Left ventricle myocardium superior (tissue), 1 donor: ENCODE measurements around the gene TMEM190. TPM values are rescaled to one million over a fixed set of nuclear protein-coding genes. Genes with fewer than 3 reads are reported as not detected.

ENCODE experiments used
- ATAC-seq: fragments of 200-7000 bp; cut with Tn5 transposase; one replicate; pipeline ENCODE4 v1.9.1; 2020; ENCODE audit warnings: mild to moderate bottlenecking, moderate library complexity
- DNase-seq: peaks from one replicate; pipeline ENCODE4 v3.0.0-alpha.2; 2020
- intact Hi-C: fragments of 100-400 bp; cut with micrococcal nuclease; formaldehyde crosslinking; loops from one replicate; pipeline ENCODE4 v1.11.0; 2022
- total RNA-seq: library from RNA; stranded (reverse); fragmentation: NEBNext Ultra II Directional; extraction: Animal tissue kit (Norgen Biotek cat#: 25700); gene quantifications from one replicate; pipeline ENCODE4 v1.2.1, GENCODE V29; 2021
- donor health status: DM: no; HTN: yes; CAD: no; lungs with severe emphysema.

Gene TMEM190
- total RNA-seq, 1 donor from 2014 or later = not detected

DNA sequence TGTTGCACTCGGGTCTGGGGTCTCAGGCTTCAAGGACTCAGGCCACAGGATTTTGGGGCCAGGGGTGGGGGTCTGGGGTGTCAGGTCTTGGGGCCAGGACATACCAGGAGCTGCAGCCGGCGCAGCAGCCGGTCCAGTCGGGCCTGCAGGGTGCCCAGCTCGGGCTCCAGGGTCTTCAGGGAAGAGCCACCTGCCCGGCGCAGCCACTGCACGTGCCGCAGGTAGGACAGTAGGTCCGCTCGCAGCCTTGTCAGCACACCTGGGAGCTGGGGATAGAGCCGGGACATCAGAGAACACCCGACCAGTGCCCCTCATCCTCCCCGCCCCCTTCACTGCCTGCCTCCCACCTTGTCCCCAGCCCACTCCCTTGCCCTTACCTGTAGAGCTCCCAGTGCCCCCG, 8.5 kb upstream of the TMEM190 start:
- intact Hi-C loops = no loop called here
- DNase-seq (no peak), ATAC-seq (no peak)

DNA sequence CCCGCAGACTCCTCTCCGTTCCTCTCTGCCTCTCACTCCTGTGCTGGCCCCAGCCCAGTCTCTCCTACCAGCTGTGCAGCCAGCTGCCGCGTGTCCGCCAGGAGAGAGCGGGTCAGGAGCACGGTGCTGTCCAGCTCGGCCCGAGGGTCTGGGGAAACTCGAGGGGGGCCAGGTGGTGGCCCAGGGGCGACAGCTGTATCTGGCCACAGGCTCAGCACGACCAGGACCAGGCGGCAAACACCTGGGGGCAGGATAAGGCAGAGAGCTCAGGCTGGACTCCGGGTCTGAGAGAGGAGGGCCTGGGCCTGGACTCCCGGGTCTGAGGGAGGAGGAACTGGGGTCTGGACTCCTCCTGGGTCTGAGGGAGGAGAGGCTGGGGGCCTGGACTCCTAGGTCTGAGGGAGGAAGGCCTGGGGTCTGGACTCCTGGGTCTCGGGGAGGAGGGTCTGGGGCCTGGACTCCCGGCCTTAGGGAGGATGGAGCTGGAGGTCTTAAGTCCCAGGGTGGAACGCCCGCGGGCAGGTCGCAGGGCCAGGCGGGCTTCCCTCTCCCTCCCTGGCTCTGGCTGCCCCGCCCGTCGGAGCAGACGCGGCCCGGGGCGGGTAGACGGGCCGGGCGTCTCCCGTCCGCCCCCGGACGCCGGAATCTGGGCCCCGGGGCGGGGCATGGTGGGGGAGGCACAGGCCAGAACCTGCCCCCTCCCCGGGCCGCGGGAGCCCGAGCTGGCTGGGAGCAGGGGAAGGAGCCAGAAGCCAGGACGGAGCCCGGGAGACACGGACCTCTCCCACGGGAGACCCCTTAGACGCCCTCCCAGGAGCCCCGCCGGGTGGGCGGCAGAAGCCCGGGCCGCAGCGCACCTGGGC, 7.7 kb upstream of the TMEM190 start:
- DNase-seq = peak; percentile 41
- intact Hi-C loops = no loop called here
- peak; percentile 62 for ATAC-seq

DNA sequence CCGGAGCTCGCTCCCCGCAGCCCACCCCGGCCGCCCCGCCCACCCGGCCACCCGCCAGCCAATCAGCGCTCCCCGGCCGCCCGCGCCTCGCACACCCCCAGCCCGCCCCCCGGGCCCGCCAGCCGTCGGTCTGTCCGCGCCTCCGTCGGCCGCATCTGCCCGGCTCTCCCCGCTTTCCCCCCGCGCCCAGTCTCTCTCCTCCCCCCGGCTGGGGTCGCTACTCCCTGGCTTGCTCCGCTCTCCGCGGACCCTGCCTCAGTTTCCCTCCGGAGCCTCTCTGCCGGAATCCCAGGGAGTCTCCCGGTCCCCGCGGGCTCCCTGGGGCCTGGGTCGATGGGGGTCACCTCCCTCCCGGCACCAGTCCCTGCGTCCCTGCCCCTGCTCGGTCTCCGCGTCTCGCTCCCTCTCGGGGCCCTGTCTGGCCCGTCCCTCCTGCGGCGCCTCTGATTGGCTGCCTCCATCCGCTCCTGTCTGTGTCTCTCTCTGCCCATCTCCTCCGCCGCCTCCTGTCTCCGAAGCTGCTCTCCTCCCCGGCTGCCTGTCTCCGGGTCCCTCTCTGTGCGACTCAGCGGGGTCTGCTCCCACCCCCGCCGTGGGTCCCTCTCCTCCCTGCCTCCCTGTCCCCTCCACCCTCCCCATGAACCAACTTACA, 6.8 kb upstream of the TMEM190 start:
- no peak for DNase-seq
- intact Hi-C loops = no loop called here
- ATAC-seq = peak; percentile 34

DNA sequence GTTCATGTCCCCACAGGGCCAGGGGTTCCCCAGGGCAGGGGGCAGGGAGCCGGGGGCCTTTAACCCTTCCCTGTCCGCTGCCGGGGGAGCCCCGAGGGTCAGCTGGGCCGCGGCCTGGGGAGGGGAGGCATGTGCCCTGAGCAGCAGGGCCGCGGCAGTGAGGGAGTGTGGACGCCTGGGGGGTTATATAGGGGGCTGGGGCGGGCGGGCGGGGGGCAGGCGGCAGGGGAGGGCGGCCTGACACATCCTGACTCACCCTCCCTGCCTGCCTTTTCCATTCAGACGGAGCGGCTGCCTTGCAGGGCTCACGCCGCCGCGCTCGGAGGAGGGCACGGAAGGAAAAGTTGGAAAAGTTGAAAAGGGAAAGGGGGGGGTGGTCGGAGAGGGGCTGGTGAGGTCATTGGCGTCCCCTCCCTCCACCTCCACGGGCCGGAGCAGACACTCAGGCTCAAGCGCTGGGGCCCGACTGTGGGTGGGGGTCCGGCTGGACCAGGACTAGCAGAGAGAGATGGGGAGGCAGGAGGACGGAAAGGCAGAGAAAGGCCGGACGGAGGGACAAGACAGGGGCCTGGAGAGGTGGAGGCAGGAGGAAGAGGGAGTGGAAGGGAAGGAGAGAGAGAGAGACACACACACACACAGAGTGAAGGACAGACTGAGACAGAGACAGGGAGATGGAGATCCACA, 6.2 kb upstream of the TMEM190 start, which contains the start of gene IL11:
Gene IL11 (minus strand): TSS at position 159 of the 684 bp plus-strand sequence. CDS start 153 bp downstream, at position 6.
- intact Hi-C loops = no loop called here
- no peak for ATAC-seq
- DNase-seq = no peak

DNA sequence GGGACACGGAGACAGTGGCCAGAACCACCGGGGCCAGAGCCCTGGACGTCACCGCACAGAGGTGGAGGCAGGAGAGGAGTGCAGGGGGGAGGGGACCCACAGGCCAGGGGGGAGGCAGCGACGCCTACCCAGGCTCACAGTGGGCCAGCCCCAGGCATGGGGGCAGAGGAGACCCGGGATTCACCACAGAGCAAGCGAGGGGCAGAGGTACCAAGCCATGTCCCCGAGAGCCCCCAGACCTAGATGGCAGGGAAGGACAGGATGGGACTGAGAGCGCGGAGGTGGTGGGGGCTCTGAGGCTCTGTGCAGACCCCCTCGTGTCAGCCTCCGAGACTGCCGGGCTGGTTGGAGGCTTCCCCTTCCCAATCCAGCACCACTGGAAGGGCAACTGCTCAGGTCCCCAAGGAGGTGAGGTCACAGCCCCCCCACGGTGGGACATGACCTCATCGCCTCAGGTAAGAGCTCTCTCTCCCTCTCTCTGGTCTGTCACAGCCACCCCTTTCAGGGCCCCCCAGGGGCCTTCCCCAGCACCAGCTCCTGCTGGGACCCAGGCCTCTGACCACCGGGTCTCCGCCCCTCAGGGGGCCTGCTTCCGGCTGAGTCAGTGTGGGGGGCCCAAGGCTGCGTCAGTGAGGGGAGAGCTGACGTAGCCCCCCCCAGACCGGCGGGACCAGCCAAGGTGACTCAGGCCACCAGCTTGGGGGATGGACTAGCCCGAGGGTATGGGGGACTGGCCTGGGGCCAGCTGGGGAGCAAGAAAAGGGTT, 4.1 kb upstream of the TMEM190 start:
- ATAC-seq (no peak), DNase-seq (no peak)
- intact Hi-C loops = no loop called here

DNA sequence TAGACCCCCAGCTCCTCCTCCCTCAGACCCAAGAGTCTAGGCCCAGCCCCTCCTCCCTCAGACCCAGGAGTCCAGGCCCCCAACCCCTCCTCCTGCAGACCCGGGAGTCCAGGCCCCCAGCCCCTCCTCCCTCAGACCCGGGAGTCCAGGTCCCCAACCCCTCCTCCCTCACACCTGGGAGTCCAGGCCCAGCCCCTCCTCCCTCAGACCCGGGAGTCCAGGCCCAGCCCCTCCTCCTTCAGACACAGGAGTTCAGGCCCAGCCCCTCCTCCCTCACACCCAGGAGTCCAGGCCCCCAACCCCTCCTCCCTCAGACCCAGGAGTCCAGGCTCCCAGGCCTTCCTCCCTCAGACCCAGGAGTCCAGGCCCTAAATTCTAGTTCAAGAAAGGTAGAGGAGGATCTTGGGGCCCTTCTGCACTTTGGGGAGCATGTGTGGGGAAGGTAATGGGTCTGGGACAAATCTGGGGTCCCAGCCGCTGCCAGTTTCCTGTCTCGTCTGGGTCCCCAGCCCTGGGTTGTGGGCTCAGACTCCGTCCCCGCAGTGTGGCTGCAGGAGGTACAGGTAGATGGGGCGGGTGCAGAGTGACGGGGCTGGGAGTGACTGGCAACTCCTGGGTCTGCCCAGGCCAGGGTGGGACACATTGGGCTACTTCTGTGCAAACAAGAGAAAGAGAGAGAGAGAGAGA, 3.2 kb upstream of the TMEM190 start:
- ATAC-seq (no peak), DNase-seq (no peak)
- intact Hi-C loops = no loop called here

DNA sequence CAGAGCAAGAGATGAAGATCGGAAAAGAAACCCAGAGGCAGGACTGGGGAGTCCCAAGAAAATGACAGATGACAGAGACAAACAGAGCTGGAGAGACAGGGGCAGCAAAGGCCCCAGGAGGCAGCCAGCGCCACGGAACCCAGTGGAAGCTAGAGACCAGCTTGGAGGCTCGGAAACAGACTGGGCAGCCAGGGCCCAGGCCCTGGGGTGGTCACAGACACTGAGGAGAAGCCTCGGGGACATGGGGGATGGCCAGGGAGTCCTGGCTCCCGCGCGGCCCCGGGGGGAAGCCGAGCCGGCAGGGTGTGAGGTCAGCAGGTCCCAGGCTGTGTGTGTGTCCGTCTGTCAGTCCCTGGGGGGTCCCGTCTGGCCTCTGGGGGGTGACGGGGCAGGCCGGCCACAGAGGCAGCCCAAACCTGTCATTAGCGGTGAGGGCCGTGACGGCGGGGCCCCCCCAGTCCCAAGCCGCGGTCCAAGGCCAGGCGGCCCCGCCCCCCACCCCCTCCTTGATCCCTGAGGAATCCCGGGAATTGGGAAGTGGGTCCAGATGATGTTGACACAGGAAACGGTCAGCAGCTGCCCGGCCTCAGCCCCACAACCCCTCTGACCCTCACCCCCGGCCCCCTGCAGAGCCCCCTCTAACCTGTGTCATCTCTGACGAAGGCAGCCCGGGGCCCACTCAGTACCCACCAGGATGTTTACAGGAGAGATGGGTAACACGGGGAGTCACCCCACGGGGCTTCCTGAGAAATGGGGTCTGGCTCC, 2.5 kb upstream of the TMEM190 start:
- DNase-seq (no peak), ATAC-seq (no peak)
- intact Hi-C loops = no loop called here

DNA sequence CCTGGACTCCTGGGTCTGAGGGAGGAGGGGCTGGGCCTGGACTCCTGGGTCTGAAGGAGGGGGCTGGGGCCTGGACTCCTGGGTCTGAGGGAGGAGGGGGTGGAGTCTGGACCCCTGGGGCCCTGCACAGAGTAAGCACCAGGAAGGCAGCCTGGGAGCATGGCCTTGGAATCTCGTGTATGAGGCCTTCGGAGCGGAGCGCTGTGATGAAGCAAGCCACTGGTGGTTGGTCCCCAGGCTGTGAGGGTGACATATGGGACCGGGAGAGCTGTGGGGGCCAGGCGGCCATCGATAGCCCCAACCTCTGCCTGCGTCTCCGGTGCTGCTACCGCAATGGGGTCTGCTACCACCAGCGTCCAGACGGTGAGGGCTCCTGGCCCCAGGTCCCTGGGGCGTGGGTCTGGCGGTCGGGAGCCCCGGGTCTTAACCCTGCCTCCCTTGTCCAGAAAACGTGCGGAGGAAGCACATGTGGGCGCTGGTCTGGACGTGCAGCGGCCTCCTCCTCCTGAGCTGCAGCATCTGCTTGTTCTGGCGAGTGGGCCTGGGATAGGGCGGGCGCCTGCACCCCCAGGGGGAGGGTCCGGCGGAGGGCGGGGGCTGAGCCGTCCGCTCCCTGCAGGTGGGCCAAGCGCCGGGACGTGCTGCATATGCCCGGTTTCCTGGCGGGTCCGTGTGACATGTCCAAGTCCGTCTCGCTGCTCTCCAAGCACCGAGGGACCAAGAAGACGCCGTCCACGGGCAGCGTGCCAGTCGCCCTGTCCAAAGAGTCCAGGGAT, 918 bp downstream of the TMEM190 start:
- ATAC-seq (no peak), DNase-seq (no peak)
- intact Hi-C loops = no loop called here

DNA sequence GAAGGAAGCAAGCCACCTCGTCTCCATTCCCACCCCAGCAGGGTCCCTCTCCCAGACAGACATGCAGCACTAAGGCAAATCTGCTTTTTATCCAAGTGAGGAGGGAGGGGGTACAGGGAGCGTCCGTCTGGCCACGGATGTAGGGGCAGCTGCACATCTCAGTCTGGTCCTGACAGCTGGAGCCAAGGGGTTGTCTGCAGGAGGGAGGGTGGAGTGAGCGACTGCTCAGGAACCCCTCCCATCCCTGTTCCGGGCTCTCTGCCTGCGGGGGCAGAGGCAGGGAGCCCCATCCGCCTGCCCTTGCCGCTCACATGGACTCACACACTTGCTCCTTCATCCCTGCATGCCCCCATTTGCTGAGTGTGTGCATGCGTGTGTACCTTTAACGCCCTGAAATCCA, 2.5 kb downstream of the TMEM190 start:
- ATAC-seq (no peak), DNase-seq (no peak)
- intact Hi-C loops = no loop called here

DNA sequence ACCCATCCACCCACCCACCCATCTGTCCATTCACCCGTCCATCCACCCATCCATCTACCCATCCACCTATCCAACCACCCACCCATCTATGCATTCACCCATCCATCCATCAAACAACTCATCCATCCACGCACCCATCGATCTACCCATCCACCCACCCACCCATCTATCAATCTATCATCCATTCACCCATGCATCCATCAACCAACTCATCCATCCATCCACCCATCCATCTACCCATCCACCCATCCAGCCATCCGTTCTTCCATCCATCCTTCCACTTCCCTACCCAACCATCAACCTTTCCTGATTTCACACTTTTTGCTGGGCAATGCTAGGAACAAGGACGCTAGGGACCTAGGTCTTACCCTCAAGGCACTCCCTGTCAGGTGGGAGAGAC, 5.4 kb downstream of the TMEM190 start:
- ATAC-seq (no peak), DNase-seq (no peak)
- intact Hi-C loops = no loop called here

DNA sequence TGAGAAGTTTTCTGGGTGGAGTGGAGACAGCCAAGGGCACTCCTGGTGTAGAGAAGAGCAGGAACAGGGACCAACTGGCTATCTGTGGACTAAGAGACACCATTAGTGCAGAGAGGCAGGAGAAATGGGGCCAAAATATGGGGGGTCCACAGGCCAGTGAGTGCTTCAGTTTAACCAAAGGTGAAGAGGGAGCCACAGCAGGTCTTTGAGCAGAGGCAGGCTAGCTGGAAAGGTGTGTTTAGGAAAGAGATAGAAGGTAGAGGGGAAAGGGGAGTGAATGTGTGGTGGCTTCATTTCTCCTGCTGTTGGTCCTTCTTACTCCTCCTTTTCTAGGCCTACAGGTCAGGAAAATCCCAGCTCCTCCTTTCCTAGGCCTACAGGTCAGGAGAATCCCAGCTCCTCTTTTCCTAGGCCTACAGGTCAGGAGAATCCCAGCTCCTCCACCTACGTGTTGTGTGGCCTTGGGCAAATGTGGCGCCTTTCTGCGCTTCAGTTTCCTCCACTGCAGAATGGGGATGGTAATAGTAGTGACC, 6.0 kb downstream of the TMEM190 start:
- intact Hi-C loops = no loop called here
- ATAC-seq (no peak), DNase-seq (no peak)

DNA sequence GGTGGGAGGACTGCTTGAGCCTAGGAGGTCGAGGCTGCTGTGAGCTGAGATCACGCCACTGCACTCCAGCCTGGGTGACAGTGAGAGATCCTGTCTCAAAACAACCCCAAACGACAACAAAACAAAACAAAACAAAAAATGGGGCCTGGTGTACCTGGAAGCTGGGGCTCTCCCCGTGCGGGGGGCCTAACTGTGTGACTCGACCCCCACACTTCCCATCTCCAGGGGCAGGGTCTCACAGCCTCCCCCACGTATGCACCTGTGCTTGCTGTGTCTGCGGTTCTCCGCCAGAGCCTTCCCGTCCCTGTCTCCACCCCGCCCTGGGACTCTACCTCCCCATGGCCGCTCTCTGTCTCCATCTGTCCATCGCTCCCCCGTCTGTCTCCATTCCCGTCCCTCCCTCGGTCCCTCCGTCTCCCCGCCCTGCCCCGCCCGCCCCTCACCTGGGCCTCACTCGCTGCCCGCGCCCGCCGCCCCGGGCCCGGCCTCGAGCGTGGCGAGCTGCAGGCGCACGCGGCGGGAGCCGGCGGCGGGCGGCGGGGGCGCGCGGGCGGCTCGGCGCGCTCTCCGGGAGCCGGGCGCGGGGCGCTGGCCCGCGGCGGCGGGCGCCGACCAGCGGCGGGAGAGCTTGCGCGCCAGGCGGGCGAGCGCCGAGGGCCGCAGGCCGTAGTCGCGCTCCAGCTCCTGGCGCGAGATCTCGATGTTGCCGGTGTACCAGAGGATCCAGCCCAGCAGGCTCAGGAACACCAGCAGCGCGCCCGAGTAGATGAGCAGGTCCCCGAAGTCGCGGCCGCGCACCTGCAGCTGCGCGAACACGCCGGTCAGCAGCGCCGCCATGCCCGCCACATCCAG, 6.9 kb downstream of the TMEM190 start:
- intact Hi-C loops = no loop called here
- ATAC-seq (peak; percentile 3), DNase-seq (peak; percentile 76)

DNA sequence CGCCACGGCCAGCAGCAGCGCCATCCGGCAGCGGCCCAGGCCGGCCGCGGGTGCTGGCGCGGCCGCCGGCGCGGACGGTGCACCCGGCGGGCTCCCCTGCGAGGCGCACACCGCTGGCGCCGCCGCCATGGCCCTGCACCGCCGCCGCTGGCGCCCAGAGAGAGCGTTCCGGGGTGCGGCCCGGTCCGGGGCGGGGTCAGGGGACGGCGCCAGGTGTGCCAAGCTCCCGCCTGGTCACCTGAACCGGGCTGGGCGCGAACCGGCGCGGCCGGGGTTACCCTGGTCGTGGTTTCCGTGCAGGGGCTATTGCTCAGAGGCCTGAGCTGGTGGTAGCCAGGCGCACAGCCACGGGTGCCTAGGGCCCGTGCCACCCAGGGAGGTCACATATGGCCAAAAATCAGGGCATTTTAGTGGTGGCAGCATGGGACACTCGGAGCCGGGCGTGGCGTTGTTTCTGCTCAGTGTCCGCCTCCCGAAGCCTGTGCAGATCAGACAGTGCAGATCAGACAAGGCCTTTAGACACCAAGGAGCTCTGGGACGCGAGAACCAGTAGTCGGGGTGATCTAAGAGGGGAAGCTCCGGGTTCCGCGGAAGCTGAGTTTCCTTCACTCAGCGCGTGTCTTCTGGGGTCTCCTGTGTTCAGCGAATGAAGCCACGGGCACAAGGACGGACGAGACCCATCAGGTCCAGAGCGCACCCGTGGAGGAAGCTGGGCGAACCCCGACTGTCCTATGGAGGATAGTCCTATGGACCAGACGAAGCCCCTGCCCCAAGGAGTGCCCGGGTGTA, 7.7 kb downstream of the TMEM190 start, which contains the start of gene TMEM238:
Gene TMEM238 (minus strand): TSS at position 162 of the 789 bp plus-strand sequence. CDS start 33 bp downstream, at position 129.
- peak; percentile 2 for ATAC-seq
- intact Hi-C loops = no loop called here

DNA sequence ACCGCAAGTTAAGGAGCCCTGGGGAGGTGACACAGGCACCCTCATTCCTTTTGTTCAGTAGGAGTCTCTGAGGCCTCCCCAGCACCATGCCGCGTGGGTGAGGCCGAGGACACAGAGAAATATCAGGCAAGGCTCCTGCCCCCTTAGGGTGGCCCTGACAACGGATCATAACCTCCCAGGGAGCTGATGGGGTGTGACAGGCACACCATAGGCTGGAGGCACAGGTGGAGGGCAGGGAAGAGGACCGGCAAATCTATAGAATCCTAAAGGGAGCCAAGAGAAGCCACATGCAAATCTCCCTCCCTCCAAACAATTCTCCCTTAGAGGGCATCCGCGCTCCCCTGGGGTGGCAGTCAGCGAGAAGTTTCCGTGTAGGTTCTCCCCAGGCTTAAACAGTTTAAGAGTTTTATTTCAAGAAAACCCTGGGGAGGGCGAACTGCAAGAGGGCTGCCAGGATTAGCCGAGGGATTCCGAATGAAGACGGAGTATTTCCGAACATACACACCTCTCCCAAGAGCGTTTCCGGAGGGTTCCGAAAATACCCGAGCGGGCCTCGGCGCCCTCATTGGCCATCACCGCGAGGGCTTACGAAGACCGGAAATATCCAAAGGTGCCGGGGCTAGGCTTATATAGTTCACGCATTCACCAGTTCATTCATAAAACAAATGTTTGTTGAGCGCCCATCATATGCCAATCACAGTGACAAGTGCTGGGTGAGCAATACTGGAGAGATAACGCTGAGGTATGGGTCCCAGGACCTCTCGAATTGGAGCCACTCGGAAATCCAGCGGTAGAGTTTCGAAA, 8.5 kb downstream of the TMEM190 start:
- intact Hi-C loops = no loop called here

More for the DNA sequence above, 7.7 kb downstream of the TMEM190 start, which contains the start of gene TMEM238:
- no peak for DNase-seq

More for the DNA sequence above, 8.5 kb downstream of the TMEM190 start:
- ATAC-seq (peak; percentile 90), DNase-seq (peak; percentile 98)
